NCI-H128 (cell line): ENCODE measurements around the gene PPP1R14C.

Experiments used
- DNase-seq: peaks from one replicate; lab custom pipeline; 2025; ENCODE audit not compliant: unreplicated experiment; lab: John Stamatoyannopoulos, UW

PPP1R14C gene

GRCh38 chr6:150289454-150290071 lies 146.7 kb downstream of the PPP1R14C start:
- no peak for DNase-seq

- DNase-seq: no peak
Observed at GRCh38 chr6:150290429-150290828, 147.6 kb downstream of the PPP1R14C start.

DNA sequence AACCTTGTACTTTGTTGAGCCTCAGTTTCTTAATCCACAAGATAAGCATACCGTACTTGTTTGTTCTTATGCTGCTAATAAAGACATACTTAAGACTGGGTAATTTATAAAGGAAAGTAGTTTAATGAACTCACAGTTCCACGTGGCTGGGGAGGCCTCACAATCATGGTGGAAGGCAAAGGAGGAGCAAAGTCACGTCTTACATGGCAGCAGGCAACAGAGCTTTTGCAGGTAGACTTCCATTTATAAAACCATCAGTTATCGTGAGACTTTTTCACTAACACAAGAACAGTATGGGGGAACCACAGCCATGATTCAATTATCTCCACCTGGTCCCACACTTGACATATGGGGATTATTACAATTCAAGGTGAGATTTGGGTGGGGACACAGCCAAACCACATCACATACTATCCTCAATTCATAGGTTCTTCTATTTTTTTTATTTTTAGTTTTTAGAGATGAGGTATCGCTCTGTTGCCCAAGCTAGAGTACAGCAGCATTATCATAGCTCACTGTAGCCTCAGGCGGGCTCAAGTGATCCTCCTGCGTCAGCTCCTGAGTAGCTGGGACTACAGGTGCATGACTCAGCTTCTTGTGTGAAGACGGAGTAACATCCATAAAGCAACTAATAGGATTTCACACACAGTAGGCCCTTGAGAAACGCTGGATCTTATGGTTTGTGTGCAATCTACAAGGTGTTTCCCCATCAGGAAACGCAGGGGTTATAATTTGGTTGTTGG lies 149.3 kb downstream of the PPP1R14C start:
- no peak for DNase-seq

DNA sequence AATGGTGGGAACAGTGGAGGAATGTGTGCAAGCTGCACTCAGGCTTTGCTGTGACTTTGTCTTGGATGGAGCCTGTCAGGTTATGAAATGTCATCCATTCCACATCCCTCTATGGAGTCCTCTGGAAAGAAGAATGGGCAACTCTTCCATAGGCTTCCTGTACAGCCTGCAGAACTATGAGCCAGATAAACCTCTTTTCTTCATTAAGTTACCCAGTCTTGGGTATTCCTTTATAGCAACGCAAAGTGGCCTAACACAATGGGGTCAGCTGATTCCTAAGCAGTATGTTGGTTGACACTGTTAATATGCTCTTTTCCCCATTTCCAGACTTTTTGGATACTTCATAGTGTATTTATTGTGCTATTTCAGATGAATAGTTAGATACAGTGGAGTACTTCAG lies 150.2 kb downstream of the PPP1R14C start:
- DNase-seq: no peak

- DNase-seq: no peak
Observed at GRCh38 chr6:150293423-150294173, 150.8 kb downstream of the PPP1R14C start.

- DNase-seq: no peak
Observed at GRCh38 chr6:150296890-150297289, 154.0 kb downstream of the PPP1R14C start.

DNA sequence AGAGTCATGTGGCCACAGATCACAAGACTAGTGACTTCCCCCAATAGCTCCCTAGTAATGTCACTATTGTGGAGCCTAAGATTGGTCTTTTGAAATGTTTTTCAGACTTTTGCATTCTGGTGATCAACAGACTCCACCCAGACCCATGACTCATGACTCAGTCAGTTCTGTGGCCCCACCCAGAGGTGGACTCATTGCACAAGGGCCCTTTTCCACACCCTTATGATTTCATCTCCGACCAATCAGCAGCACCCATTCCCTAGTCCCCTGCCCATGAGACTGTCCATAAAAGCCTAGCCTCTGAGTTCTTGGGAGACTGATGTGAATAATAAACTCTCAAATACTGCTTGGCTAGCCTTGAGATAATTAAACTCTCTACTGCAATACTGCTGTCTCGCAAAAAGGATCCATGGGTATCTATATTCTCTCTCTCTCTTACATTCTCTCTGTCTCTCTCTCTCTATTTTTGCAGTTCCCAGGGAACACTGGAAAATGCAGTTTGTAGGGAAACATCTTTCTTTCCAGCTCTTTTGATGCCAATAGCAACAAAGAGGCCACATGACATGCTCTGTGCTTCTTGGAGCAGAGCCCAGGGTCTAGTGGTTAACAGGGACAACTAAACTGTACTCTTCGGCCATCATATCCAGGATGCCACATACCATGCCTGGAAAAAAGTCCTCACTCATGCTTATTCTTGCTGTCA lies 154.6 kb downstream of the PPP1R14C start:
- no peak for DNase-seq

- no peak for DNase-seq
Observed at GRCh38 chr6:150298030-150298380, 155.2 kb downstream of the PPP1R14C start.

- no peak for DNase-seq
Observed at GRCh38 chr6:150298676-150299075, 155.8 kb downstream of the PPP1R14C start.
